ENCODE results near the gene GPATCH3.
"Not testable (repeated sequence)": the region's sequence is repeated elsewhere in the genome, so short reads cannot be mapped to it uniquely, and the experiment has no call there.

The GPATCH3 gene

DNA sequence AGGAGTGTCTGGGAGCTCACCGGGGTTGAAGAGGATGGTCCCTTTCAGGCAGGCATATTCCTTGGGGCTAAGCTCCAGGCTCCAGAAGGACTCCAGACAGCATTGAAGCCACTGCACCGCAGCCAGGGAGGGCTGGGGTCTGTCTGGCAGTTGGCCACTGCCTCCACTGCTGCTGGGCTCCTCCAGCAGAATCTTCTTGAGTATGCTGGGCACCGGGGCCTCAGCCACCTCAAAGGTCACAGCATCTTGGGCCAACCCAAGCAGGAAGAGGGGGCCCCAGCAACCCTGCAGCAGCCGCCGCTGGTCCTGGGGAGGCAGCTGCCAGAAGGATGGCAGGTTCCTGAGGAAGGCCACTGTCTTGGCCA, 13.1 kb upstream of the GPATCH3 start:
- no peak for DNase-seq

- DNase-seq = no peak
Measured at GRCh38 chr1:26912147-26912490, 11.9 kb upstream of the GPATCH3 start.

DNA sequence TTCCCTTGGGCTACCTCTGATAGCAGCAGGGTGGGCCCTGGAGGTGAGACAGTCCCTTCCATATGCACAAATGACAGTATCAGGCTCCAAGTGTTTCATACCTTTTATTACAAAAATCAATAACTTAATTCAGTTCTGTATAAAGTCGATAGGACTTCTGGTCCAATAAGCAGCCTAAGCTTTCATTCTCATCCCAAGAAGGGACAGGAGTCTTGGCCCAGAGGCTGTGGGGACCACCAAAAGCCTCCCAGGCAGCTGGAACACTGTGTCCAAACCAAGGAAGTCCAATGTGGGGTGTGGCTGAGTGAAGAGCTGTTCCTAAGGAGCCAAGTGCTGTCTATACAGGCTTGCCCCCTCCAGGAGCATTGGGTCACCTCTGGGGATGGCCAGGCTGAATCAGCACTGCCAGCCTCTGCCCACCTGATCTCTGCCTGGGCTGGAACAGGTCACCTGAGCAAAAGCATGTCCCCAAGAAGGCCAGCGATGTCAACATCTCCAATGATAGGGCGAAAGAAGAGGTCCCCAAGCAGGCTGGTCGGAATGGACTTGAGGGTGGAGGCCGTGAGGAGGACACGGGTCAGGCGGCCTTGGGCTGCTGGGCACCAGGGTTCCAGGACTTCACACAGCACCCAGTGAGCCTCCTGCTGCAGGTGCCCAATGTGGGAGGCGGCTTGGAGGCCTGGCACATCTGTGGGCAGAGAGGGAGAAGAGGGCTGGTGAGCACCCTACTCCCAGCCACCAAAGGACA, 11.3 kb upstream of the GPATCH3 start:
- no peak for DNase-seq

DNA sequence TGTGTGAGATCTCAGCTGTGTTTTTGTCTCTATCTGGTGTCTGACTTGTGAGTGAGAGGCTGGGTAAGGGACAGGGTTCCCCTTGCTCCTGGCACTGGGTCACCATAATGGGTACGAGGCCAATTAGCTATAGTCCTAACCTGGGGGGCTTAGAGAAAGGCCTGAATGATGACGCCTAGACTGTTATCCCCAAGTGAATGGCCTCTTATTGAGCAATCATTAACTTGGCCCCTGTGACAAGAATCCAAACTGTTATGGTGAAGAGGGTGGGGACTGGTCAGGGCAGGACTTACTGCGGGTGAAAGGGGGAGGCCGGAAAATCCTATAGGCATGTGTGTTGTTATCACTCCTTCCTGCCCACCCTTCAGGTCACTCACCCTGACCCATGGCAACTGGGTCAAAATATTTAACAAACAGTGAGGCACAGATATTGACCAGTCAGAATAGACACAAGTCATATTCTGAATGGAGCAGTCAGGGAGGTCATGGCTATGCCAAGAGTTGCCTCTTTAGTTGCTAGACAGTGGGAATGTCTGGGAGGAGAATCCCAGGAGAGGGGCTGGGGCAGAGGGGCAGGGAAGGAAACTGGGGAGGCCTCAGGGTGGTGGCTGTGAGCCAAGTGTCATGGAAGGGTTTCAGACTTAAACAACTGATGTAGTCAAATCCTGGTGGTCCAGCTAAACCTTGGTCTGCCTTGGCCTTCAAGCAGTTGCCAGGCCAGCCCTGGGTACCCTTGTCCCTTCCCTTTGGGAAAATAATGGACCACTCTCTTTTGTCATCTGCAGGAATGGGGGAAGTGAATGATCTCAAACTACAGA, 10.3 kb upstream of the GPATCH3 start:
- peak; percentile 49 for DNase-seq

- DNase-seq = no peak
Measured at GRCh38 chr1:26909951-26910342, 9.7 kb upstream of the GPATCH3 start.

- DNase-seq = peak; percentile 95
Measured at GRCh38 chr1:26907071-26907917, 7.0 kb upstream of the GPATCH3 start.

DNA sequence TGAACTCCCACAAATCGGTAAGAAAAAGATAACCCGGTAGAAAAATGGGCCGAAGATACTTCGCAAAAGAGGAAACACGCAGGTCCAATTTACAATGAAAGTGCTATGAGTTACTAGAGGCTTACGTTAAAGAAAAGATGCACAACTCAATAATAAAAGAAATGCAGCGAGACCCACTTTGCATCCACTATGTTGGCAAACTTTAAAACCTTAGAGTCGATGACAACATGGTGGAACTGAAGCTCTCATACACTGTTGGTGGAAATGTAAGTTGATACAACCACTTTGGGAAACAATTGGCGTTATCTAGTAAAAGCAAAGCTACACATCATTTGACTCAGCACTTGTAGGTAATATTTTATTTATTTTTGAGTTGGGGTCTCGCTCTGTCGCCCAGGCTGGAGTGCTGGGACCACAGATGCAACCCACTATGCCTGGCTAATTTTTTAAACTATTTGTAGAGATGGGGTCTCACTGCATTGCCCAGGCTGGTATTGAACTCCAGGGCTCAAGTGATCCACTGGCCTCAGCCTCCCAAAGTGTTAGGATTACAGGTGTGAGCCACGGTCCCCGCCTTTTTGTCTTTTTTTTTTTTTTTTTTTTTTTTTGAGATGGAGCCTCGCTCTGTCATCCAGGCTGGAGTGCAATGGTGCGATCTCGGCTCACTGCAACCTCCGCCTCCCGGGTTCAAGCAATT, 696 bp upstream of the GPATCH3 start:
- peak; percentile 32 for DNase-seq

GRCh38 chr1:26897351-26897750, 2.9 kb downstream of the GPATCH3 start:
- DNase-seq = no peak

DNA sequence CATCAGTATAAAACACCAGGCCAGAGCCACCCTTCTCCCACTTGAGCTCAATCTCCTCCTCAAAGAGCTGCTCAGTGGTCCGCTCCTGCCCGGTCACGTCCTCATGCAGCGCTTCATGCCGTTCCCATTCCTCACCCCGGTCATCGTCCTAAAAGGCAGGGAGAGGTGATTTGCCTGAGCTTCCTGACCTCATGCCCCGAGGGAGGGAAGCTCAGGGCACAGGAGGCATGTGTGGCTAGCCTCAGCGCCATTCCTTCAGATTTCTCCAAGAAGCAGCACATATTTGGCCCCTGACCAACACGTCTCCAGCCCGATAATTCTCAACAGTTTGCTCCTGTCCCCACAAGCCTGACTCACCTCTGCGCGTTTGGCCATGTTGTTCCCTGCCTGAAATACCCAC, 6.0 kb downstream of the GPATCH3 start:
- DNase-seq = no peak

DNA sequence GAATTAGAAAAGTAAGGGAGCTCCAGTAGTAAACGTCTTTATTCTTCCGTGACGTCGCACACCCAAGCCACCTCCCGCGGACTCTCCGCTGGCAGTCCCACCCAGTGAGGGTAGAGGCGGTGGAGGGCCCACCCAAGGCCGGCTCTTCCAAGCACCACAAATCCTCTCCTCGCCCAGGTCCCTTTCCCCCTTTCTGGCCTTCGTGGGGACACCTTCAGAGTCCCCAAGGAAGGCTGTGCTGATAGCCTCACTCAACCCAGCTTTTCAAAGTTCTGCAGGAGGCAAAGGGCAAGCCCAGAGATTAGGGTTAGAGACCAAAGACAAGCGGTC, 9.8 kb downstream of the GPATCH3 start:
- DNase-seq = peak; percentile 53

DNA sequence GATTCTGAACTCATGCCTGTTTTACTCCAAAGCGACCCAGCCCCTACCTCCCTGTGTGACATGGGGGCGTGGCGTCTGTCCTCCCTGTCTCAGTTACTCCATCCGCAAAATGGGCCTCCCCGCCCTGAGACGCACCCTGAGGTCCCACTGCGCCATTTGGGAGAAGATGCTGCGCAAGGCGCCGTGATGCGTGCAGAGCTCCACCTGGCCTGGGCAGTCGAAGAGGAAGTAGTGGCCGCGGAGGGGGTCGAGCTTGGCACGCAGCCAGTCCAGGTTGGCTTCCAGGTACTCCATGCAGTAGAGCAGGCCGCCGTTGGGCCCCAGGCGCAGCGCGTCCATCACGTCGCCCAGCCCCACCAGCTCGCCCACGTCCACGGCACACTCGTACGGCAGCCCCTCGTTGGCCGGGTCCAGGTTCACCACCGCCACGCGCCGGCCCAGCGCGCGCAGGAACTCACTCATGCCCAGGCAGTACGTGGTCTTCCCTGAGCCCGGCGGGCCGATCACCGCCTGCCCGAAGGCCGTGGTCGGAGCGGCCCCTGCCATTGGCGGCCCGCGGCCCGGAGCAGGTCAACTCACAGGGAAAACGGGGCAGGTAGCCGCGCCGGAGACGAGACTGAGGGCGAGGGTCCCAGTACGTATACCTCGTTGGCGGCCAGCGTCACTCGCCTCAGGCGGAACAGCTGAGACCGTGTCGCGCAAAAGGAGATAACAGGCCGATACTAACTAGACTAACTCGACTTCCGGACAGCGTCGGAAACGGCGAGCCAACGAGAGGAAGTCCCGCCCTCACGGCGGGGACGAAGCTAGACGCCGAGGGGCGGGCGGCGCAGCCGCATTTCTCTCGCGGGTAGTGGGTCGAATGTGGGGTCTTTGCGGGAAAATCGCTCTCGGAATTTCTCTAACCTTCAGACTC, 10.5 kb downstream of the GPATCH3 start, which contains the start of gene GPN2:
TSS of gene GPN2 (minus strand) at position 733 of the 916 bp plus-strand sequence. CDS start at position 546, 187 bp downstream.
- peak; percentile 91 for DNase-seq

DNA sequence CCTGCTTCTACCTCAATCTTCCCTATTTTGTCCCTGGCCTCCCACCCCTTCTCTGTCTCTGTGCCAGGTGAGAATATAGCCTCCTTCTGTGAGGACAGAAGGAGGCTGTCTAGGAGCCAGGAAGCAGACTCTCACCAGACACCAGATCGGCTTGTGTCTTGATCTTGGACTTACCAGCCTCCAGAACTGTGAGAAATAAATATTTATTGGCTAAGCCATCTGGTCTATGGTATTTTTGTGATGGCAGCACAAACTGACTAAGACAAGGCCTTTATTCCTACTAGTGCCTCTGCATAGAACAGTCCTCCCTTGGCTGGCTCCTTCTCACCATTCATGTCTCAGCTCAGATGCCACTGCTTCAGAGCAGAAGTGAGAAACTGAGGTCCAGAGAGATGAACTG, 12.0 kb downstream of the GPATCH3 start:
- no peak for DNase-seq

DNA sequence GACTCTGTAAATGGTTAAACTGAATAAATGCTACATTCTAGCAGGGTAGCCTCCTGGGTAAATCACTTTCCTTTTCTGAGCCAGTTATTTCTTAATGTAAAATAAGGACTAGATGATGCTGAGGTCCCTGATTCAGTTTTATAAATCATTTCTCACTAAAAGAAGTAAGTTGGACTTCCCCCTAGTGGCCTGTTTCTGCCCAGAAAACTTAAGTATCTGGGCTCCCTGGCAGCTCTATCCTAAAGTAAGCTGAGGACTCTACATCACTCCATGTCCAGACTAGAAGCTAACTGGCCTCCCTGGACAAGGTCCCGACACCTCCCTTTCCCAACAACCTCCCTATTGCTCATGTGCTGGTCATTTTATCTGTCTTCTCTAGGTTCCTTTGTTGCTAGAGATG, 13.1 kb downstream of the GPATCH3 start:
- peak; percentile 53 for DNase-seq

DNA sequence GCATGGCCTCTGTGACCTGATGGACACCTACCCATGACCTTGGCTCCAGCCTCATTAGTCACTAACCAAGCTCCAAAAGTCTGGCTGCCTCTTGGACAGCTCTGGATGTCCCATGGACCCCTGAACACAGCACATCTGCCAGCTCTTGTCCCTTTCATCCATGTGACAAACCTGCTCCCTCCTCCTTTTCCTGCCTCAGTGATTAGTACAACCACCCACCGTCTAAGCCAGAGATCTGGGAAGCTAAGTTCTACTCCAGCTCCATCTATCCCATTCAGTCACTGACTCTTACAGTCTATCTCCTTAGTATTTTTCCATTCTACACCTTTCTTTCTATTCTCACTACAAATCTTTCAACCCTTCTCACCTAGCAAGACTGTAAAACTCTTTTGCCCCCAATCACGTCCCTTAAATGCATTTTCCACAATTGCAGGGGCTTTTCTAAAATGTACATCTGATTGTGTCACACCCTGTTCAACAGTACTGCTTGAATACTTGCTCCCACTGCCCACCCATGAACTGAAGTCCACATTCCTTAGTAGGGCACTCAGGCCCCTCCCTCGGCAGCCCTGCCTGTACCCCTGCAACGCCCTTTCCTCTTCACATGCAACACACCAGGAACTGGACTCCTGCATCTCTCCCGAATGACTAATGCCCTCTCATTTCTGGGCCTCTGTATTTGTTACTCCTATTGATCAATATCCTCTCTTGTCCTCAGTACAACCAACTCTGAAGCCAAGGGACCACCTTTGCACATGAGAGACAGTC, 17.4 kb downstream of the GPATCH3 start:
- no peak for DNase-seq

- DNase-seq = not testable (repeated sequence)
Measured at GRCh38 chr1:26881611-26882010, 18.7 kb downstream of the GPATCH3 start.

DNA sequence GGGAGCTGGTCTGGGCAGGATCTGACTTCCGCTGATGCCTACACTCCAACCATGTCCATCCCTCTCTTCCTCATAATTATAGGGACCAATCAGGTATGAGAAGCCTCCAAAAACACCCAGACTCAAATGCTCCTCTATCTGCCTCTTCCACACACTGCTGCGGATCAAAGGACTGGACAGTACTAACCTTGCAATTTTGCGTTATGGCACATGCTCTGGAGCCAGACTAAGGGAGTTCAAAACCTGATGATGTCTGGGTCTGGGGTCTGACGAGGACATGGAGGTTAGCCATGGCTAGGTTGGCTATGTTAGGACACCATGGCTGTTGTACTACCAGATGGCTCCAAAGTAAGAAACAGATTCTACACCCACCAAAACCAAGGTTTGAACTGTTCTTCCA, 20.5 kb downstream of the GPATCH3 start:
- DNase-seq = no peak

GRCh38 chr1:26877326-26877725, 22.9 kb downstream of the GPATCH3 start:
- no peak for DNase-seq

- no peak for DNase-seq
Measured at GRCh38 chr1:26874896-26875295, 25.4 kb downstream of the GPATCH3 start.

DNA sequence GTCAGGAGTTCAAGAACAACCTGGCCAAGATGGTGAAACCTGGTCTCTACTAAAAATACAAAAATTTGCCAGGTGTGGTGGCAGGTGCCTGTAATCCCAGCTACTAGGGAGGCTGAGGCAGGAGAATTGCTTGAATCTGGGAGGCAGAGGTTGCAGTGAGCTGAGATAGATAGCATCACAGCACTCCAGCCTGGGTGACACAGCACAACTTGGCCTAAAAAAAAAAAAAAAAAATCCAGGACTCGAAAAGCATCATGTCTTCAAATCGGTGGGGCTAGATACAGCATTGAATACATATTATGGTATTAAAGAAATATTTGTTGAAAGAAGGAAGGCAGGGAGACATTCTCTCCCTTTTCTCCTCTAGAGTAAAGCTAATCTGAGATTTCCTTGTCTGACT, 27.2 kb downstream of the GPATCH3 start:
- DNase-seq = not testable (repeated sequence)

DNA sequence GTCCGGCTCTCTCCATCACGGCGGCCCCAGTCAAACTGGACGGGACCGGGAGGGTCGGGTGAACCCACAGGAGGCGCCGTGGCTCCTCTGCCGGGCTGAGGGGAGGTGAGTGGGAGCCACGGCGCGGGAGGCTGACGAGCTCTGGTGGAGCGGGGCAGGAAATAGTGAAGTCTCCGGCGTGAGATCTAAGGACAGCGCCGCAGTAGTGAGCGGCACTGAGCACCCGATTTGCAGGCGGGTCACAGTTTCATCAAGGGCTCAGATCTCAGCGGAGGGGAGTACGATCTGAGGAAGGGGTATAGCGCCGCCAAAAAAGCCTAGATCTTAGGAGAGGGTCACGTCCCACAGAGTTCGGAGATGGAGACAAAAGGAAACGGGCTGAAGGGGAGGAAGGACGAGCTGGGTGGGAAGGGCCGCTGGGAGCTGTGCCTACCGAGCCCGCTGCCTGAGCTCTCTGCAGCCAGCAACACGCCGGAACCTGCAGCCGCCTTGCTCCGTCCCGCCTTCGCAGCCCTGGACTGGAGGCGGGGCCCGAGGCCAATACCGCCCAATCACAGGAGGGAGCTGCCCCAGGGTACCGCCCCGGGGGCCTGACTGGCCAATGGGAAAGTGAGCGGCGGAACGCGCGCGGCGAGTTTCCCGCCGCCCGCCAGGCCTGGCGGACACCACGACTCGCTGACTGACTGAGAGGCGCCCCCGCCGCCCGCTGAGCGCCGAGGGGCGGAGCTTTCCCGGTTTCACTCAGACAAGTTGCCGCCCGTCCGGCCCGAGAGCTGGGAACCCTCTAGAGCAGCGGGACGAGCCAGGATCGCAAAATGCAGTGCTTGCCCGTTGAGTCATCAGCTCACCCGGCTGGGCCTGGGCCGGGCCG, 35.4 kb downstream of the GPATCH3 start:
- peak; percentile 99 for DNase-seq

Measured in DMS53 (cell line).